Fibroblast of mammary gland (primary cell): ENCODE data around the gene HHAT.

ENCODE experiments used
- DNase-seq: peaks from one replicate; pipeline ENCODE4 v3.0.0-alpha.2; 2010; ENCODE audit warnings: low read depth
- H3K4me3 ChIP-seq: 2 replicates; pipeline ENCODE4 v1.5.1; 2011; ENCODE audit warnings: low read depth, mild to moderate bottlenecking, low read length, moderate library complexity; ENCODE audit not compliant: control insufficient read depth
- CTCF ChIP-seq: conservative IDR thresholded peaks from 2 replicates; pipeline ENCODE4 v1.5.1; 2011; ENCODE audit warnings: low read depth, low read length, inconsistent platforms; ENCODE audit not compliant: control insufficient read depth, insufficient read depth

Gene HHAT

GRCh38 chr1:210669951-210670350 is 341.2 kb downstream of the HHAT start:
- DNase-seq, result no peak
- TF ChIP-seq CTCF, result no peak
- H3K4me3 ChIP-seq, result no peak overlapping the region

DNA sequence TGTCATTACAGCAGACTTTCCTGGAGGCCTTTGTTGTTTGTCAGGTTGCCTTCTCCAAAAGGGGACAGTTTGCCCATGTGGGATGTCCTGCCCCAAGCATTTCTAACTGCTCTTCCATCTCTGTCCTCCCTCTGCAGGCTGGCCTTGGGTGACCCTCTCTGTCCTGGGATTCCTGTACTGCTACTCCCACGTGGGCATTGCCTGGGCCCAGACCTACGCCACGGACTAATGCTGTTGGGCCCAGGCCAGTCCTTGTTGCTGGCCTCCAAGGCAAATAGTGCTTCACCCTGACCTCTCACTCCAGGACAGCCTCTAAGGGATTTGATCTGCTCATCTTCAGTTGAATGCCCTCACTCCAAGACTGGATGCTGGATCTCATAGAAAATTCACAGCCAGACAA is 345.4 kb downstream of the HHAT start:
- no peak for TF ChIP-seq CTCF
- DNase-seq, result no peak
- H3K4me3 ChIP-seq, result no peak overlapping the region

GRCh38 chr1:210676539-210676938 is 347.8 kb downstream of the HHAT start:
- TF ChIP-seq CTCF, result no peak
- H3K4me3 ChIP-seq, result no peak overlapping the region
- DNase-seq, result no peak

DNA sequence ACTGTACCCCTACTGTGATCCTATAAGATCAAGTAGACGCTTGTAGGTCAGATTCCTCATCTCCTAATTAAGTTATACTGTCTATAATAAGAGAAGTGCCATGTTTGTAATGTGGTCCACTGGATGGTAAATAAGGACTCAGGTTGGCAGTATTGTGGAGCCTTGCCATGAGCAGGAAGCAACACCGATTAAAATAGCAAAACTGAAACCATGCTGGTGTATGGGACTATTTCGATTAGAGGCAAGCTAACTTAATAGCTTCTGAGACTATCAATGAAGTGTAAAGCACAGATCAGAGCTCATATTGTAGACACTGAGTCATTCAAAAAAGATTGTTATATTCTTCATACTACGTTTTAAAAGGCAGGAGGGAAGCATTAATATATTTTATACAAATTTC is 348.8 kb downstream of the HHAT start:
- DNase-seq, result no peak
- no peak overlapping the region for H3K4me3 ChIP-seq
- TF ChIP-seq CTCF, result no peak

DNA sequence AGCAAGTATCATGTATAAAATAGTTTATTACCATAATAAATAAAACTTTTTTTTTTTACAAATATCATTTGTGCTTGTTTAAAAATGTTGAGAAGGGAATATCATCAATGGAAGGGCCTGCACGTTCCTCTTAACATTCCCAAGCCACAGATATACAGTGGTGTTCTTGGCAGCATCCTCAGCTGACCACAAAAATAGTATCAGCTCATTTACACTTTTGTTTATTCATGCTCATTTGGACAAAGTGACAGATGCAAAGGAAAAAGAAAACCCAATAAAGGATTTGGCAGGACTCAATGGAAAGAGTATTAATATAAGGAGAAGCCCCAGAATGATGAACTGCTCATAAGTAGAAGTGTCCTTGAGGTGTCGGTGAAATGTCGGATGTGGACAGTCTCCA is 349.6 kb downstream of the HHAT start:
- no peak for DNase-seq
- TF ChIP-seq CTCF, result no peak
- H3K4me3 ChIP-seq, result no peak overlapping the region

DNA sequence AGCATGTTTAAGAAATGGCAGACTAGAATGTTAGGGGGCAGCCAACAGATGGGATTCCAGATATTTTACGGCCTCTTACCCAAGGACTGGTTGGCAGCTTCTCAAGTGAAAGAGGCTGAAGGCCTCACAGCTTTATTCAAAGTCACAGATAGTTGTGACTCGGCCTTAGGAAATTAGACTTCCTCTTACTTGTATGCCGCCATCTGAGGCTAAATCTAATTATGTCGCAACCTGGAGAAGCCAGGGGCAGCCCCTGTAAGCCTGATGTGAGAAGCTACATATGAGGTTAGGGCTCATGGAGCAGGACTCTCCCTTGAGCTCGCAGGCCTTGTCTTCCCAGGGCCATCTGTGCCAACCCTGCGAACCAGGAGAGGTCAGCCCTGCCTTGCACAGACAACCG is 352.5 kb downstream of the HHAT start:
- TF ChIP-seq CTCF, result no peak
- H3K4me3 ChIP-seq, result no peak overlapping the region
- DNase-seq, result no peak

DNA sequence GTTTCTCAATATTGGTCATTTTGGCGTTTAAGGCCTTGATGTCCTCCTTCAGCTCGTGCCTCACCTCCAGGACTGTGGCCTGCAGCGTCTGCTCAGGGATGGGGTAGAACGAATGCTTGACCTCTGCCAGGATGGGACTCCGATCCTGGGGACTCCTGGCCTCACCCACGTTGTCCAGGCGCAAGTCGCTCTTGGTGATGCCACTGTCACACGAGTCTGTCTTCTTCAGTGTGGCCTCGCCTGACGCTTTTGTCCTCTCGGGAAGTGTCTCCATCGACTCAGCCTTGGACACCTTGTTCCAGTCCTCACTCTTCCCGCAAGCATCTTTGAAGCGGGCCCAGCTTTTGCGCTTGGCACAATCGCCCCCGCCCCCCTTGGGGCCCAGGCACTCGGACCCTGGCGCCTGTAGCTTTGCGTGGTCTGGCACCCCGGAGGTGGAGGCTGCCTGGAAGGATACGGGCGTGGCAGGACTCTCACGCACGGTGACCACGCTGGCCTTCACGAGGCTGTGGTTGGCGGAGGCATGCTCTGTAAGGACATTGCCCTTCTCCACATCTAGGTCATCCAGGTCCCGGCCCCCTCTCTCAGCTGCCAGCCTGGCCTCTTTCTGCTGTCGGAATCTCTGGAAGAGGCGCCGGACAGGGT is 354.8 kb downstream of the HHAT start:
- no peak overlapping the region for H3K4me3 ChIP-seq
- DNase-seq, result no peak
- no peak for TF ChIP-seq CTCF
